HuH-7 (cell line): ENCODE data around the gene MLLT10.

Experiments used
- DNase-seq: peaks from one replicate; pipeline ENCODE4 v3.0.0; 2011; ENCODE audit warnings: low spot score

The MLLT10 gene

GRCh38 chr10:21533467-21534279 lies at the start of gene MLLT10:
Gene MLLT10 (plus strand): TSS chr10:21534232. CDS start chr10:21534645, 413 bp downstream.
- DNase-seq: peak; percentile 98

GRCh38 chr10:21487416-21488180 lies 46.4 kb upstream of the MLLT10 start:
- DNase-seq: no peak

GRCh38 chr10:21488246-21488956 lies 45.6 kb upstream of the MLLT10 start:
- no peak for DNase-seq

- no peak for DNase-seq
Measured at GRCh38 chr10:21488957-21489446, 45.0 kb upstream of the MLLT10 start.

GRCh38 chr10:21490028-21490710 lies 43.9 kb upstream of the MLLT10 start:
- DNase-seq: no peak

- no peak for DNase-seq
Measured at GRCh38 chr10:21490711-21491105, 43.3 kb upstream of the MLLT10 start.

GRCh38 chr10:21492421-21492820 lies 41.6 kb upstream of the MLLT10 start:
- no peak for DNase-seq

GRCh38 chr10:21493784-21494183 lies 40.2 kb upstream of the MLLT10 start:
- no peak for DNase-seq

GRCh38 chr10:21494191-21495001 lies 39.6 kb upstream of the MLLT10 start:
- DNase-seq: no peak

GRCh38 chr10:21495002-21495751 lies 38.9 kb upstream of the MLLT10 start:
- no peak for DNase-seq

GRCh38 chr10:21495752-21496342 lies 38.2 kb upstream of the MLLT10 start:
- DNase-seq: peak; percentile 99

- DNase-seq: peak; percentile 84
Measured at GRCh38 chr10:21496343-21497176, 37.5 kb upstream of the MLLT10 start.

GRCh38 chr10:21497177-21497807 lies 36.7 kb upstream of the MLLT10 start:
- DNase-seq: peak; percentile 92

- DNase-seq: no peak
Measured at GRCh38 chr10:21498377-21498776, 35.7 kb upstream of the MLLT10 start.

GRCh38 chr10:21498986-21499385 lies 35.0 kb upstream of the MLLT10 start:
- no peak for DNase-seq

GRCh38 chr10:21499701-21500577 lies 34.1 kb upstream of the MLLT10 start:
- DNase-seq: peak; percentile 82

- DNase-seq: no peak
Measured at GRCh38 chr10:21500578-21500910, 33.5 kb upstream of the MLLT10 start.

GRCh38 chr10:21501091-21501490 lies 32.9 kb upstream of the MLLT10 start:
- no peak for DNase-seq
